Activated T-cell treated with anti-CD3 and anti-CD28 coated beads for 48 hours (primary cell): ENCODE data around the gene UBAC1.
"Not testable (repeated sequence)": the region's sequence is repeated elsewhere in the genome, so short reads cannot be mapped to it uniquely, and the experiment has no call there.

Experiments used
- DNase-seq: peaks from one replicate; pipeline ENCODE4 v3.0.0-alpha.2; 2020; ENCODE audit warnings: low read depth

Gene UBAC1

DNA sequence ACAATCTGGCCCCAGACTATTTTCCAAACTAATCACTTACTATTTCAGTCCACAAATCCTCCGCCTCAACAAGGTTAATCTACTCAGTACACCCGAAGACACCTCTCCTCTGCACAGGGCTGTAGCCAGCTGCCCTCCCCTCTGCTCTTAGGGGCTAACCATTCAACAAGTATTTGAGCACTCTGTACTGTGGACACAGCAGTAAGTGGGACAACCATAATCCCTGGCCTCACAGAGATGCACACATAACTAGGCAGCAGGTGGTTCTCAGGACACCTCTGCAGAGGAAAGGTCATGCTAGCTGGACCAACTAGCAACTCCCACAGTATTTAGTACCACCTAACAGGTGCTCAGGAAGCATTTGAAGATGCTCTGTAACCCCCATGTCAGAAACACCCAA lies 59.3 kb downstream of the UBAC1 start:
- DNase-seq = no peak

DNA sequence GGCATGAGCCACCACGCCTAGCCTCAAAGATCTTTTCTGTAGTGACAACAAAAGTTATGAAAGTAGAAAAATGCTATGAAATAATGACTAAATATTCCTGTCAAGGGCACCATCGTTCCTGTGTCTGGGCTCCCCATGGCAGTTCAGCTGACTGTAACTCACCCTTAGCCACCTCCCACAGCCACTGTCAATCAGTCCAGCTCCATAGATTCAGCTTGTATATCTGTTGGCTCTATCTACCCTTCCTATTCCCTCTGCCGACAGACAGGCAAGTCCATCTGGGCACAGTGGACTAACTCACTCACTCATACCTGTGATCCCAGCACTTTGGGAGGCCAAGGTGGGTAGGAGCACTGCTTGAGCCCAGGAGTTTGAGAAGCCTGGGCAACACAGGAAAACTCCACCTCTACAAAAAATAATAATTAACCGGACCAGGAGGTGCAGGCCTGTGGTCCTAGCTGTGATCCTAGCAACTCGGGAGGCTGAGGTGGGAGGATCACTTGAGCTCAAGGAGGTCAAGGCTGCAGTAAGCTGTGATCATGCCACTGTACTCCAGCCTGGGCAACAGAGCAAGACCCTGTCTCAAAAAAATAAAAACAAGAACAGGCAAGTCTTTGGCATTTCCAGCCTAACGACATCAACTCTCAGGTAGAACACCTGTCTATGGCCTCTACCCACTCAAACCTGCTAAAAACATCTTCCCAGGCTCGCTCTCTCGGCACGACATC lies 60.0 kb downstream of the UBAC1 start:
- no peak for DNase-seq

DNA sequence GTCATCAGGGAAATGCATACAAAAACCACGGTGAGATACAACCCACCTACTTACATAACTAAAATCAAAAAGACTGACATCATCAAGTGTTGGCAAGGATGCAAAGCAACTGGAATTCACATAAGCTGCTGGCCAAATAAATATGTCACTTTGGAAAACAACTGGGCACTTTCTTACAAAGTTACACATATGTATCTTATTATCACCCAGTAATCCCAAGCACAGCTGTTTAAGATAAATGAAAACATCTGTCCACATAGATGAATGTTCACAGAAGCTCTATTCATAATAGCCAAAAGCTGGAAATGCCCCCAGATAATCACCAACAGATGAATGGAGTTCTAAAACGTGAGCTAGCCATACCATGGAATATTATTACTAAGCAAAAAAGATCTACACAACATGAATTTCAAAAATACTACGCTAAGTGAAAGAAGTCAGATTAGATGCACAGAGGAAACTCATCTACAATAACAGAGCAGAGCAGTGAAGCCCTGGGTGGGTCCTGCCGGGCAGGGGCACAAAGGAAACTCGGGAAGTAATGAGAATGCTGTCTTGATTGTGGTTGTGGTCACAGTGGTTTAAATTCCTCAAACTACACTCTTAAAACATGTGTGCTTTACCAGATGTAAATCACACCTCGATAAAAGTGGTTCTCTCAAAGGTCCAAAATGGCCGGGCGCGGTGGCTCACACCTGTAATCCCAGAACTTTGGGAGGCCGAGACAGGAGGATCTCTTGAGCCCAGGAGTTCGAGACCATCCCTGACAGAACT lies 62.4 kb downstream of the UBAC1 start:
- no peak for DNase-seq

DNA sequence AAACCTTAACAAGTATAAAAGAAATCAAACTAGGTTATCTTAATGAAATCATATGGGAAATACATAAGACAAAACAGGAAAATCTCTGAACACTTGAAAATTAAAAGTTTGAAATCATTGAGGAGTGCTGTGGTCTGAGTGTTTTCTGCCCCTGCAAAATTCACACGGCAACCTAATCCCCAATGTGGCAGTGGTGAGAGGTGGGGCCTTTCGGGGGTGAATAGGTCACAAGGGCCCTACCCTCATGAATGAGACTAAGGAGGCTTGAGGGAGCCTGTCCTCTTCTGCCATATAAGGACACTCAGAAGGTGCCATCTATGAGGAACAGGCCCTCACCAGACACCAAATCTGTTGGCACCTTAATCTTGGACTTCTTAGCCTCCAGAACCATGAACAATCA lies 64.5 kb downstream of the UBAC1 start:
- no peak for DNase-seq

DNA sequence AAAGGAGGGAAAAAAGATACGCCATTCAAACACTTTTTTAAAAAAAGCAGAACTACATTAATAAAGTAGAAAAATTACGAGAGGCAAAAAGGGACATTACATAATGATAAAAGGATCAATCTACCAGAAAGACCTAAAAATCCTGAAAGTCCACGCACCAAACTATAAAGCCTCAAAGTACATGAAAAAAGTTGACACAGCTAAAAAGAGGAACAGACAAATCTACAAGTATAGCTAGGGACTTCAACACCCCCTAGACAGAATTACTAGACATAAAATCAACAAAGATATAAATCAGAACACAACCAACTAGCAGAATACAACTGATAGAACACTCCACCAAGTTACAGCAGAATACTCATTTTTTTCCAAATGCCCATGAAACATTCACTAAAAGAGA lies 65.0 kb downstream of the UBAC1 start:
- DNase-seq = no peak

DNA sequence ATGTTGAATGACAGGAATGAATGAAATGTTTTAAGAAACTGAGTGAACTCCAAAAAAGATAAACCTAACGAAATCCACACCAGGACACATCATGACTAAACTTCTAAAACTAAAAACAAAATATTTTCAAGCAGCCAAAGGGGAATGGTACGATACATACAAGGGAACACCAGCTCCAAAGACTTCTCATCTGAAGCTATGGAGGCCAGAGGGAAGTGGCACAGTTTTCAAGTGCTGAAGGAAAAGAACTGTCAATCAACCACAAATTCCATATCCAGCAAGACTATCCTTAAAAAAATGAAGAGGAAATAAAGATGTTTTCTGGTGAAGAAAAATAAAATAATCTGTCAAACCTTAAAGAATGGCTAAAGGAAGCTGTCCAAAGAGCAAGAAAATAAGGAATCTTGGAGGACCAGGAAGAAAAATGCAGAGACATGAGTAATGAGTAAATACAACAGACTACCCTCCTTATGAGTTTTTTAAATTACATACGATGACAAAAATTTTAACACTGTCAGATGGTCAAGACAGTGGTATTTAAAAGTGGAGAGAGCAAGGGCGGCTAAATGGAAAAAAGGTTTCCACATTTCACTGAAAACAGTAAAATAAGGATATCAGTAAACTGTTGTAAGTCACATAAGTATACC lies 65.8 kb downstream of the UBAC1 start:
- DNase-seq = no peak

DNA sequence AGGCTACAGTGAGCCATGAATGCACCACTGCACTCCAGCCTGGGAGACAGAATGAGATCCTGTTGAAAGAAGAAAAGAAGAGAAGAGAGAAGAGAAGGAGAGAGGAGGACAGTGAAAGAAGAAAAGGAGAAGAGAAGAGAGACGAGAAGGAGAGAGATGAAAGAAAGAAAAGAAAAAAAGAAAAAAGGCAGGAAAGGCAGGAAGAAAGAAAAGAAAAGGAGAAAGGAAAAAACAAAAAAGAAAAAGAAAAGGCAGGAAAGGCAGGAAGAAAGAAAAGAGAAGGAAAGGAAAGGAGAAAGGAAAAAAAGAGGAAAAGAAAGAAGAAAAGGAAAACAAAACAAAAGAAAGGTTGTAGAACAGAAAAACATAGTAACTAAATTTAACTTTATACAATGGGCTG lies 68.1 kb downstream of the UBAC1 start:
- DNase-seq = no peak

DNA sequence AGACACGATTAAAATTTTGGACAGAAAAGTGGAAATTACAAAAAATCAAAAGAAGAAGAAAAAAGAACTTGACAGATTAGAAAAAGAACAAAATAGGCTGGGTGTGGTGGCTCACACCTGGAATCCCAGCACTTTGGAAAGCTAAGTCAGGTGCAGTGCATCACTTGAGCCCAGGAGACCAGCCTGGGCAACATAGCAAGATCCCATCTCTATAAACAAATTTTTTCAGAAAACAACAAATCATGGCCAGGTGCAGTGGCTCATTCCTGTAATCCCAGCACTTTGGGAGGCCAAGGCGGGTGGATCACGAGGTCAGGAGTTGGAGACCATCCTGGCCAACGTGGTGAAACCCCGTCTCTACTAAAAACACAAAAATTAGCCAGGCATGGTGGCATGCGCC lies 68.8 kb downstream of the UBAC1 start:
- DNase-seq = not testable (repeated sequence)

DNA sequence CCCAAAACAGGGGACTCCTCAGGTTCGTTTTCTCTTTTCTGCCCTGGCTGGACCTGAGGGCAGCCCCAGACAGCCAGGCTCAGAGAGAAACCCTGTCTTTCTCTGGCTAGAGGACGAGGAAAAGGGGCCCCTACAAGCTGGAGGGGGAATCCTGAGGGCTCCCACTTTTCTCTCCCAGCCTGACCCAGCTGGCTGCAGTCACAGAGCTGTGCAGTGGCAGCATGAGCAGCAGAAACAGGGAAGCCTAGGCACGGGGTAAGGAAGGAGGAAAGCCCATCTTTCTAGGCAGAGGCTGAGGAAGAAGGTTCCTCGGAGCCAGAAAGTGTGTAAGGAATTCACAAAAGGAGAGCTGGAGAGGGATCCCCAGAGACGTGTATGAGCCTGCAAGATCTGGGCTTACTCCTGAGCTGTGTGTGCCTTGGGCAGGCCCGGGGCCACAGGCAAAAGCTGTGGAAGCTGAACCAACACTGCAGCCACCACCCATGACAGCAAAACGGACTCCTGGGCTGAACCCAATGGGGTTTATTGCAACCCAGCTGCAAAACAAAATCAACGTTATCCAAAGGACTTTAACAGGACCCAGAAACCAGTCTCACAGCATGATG lies 70.0 kb downstream of the UBAC1 start:
- DNase-seq = no peak

DNA sequence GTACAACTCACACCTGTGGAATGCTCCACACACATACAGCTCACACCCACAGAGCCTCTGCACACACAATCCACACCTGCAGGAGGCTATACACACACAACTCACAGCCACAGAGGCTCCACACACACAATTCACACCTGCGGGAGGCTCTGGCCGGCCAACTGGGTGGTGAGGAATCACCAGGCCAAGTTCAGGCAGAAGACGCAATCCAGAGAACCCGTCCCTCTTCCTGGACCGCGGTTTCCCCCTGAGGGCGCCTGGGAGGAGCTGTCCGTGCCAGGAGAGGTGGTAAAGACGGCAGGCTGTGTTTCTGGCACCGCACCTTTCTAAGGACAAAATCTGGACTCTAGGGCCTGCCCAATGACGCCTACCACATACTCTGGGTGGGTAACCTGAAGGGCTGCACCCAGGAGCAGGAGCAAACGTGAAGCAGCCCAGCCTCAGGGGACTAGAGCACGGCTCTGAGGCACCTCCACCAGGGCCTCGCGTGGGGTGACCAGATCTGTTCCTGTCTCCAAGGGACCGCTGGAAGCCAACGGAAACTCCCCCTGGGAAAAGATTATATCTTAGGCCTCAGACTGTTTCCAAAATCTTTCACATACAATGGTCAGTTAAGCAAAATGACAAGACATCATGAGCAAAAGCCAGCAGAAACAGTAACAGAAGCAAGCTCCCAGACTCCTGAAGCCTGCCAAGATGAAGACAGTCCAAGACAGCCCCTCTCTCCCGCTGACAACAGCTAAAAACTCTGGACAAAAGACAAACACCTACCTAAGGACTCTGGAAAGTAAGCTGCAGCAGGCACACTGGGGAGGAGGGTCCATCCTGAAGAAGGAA lies 70.8 kb downstream of the UBAC1 start:
- DNase-seq = no peak

DNA sequence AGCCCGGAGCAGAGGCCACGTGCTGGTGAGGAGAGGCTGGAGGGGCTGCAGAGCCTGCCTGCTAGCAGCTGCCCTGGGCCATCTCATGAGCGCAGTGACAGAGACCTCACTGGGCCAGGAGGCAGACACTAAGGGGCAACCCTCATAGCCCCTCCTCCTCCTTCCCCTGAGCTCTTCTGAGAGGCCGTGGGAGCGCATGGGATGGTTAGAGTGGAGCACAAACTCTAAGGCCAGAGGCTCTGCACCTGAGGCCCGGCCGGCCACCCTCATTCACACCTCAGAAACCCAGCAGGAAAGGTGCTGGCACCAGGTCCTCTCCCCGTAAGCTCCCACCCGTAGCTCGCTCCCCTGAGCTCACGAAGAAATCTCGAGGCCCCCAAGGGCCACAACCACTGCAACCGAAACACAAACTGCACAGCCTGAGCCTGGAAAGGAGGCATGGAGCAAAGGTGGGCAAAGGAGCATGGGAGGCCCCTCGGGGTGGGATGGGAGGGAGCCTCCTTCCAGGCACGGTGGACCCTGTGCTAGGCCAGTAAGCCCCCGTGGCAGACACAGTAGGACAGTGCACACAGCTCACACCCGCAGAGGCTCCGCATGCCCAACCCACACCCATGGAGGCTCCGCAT lies 71.5 kb downstream of the UBAC1 start:
- no peak for DNase-seq

DNA sequence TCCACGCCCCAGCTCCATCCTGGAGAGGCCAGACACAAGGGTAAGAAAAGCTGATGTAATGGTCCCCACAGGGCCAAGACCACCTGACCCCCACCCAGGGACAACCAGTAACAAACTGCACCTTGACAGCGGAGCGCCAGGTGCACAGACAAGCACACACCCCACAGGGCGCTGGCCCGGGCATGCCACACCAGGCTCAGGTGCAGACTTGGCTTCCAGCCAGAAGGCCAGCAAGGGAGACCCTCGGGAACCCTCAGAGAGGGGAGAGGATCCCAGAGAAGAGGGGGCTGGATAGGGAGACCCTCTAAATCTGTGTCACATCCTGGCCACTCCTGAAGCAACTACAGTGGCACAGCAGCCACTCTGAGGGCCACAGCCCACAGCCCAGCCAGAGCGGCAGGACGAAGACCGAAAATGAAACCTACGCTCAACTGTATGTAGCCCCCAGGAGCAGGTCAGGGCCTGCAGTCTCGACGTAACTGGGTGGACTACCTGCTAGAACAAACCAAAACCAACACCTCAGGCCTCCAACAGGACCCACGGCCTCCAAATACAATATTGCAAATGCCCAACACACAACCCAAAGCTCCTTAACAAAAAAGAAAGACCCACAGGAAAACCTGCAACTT lies 72.3 kb downstream of the UBAC1 start:
- DNase-seq = no peak

DNA sequence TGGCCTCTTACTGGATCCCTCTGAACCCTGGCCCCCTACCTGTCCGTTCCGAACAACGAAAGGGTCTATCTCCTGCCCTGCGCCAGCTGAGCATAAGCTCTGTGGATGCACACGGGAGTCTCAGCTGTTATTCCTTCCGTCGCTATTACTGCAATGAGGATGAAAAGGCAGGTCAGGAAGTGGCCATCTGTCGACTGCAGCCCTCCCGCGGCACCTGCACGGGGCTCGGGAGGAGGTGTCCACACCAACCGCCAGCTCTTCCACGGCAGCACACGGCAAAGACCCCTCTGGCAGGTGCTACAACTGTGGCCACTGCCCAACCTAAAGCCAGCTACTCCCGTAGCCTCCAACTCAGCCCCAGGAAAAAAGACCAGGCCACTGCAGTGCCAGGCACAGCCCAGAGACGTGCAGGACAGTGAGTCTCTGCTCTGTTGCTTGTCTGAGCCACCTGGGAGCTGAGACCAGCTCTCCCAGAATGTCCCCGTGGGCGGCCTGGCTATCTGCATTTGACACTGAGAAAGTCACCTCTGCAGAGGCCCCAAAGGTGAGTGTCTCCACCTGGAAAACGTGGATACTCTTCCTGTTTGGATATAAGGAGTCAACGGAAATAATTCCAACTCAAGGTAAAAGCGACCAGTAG lies 72.9 kb downstream of the UBAC1 start:
- no peak for DNase-seq

DNA sequence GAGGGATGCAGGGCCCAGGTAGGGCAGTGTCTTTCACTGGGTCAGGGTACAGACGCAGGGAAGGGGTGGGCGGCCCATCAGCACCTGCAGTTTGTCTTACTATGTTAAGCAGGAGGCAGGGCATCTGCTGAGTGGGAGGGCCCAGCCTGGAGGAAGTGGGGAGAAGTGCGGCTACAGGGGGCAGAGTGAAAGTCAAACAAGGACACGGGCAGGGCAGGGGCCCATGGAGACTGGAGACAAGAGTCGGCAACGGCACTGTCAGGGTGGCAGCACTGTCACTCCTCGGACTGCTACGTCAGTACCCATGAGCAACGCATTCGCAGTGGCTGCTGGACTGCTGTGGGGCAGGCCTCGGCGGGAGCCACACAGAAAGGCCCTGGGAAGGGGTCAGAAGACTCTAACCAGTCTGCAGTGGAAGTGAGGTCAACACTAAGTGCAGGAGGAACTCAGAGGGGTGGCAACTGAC lies 73.6 kb downstream of the UBAC1 start:
- DNase-seq = peak; percentile 47

DNA sequence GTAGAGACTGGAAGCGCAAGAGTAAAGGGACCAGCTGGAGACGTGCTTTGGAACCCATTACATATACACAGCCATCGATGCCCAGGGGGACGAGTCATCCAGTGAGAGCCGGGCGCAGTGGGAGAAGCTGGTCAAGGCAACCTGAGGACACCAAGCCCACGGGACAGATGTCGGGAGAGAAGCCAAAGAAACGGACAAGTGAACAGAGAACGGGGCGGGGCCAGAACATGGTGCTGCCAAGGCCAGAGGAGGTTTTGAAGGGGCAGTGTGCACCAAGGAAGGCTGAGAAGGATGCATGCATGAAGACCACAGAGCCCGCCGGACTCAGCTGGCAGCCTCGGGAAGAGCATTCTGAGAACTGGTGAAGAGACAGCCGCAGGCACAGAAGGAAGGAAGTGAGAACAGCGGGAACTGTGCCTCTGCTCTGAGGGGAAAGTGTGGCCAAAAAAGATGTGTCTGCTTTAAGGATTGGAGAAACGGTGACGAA lies 74.1 kb downstream of the UBAC1 start:
- no peak for DNase-seq

DNA sequence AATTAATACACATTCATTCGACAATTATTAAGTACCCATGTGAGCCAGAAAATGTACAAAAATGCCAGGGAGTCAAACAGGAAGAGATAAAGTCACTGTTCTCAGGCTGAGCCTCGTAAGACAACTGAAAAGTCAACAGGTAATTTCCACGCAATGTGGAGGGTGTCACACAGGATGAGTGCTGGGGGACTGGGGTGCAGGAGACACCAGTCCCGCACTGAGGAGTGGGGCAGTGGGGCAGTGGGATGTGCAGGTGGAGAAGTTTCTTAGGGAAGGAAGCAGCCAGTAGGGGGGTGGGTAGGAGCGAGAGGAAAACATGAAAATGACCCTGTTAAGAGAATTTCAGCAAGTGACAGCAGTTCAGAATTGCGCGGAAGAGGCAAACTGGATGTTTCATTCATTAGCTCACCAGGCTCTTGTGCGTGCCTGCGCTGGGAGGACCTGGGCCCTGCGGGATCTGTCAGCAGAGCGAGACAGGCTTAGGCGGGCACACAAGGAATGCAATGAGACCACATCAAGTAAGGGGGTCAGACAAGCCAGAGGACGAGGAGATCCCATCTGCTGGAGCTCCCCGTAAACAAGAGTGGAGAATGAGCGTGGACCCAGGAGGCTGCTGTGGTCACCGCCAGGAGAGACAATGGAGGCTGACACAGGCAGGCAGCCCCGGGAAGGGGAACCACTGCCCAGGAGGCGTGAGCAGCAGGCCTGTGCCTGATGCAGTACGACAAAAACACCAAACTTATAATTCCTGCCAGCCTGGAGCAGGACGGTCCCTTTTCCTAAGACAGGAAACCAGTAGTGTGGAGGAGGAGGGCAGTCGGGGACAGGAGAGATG lies 74.8 kb downstream of the UBAC1 start:
- no peak for DNase-seq

DNA sequence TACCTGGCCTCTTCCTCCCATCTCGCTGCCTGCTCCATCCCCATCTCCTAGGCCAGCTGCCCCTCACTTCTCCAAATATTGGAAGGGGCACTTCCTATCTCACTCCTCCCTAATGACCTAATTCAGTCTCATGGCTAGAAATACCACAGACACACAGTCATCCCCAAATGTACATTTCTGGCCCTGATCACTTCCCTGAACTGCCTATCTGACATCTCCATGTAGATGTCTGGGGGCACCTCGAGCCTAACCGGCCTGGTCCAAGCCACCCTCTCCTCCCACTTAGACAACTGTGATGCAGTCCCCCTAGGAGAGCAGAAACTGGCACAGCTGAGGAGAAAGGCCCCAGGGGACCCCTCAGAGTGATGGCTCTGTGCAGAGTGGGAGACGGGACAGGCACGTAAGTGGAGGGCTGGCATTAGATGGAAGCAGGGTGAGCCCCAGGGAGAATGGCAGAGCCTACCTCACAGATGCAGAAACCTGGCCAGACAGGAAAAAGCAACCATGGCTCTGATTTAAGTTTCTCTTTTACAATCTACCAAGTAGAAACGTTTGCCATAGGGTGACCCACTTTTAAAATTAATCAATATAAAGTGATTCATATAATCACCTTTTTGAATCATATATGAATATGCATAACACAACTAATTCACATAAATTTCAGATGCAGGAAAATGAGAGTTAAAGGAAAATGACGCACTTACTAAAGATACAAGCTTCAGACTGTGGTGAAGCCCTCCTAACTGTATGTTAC lies 75.9 kb downstream of the UBAC1 start:
- no peak for DNase-seq

DNA sequence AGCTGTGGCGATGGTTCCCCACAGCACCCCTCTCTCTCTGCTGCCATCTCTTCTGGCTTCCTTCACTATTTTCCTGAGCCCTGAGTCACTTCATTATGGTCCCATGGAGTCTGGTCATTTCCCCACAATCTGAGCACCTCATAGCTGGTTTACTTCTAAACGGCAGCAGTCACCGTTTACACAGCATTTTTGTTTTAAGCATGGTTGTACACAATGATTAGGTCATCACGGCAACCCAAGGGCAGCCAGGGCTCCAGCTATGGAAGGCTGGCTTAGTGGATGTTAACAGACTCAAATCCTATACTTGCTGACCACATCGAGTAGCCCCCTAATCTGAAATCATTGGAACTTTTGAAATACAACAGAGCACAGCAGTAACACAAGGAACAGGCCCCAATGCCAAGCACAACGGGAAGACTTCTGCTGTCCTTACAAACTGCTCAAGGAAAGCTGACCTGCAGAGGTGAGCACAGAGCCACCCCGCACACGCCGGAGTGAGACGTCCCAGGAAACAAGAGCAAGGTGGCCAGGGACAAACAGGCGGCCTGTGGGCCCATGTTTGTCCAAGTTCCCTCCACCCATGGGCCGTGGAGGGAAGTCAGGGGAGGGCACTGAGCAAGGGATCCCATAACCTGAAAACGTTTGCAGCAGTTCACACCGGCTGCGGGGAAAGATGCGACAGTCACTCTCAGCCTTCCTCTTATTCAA lies 76.7 kb downstream of the UBAC1 start:
- DNase-seq = no peak
